A673 (cell line): ENCODE measurements around the gene NFKBIZ. TPM values are rescaled to one million over a fixed set of nuclear protein-coding genes. Genes with fewer than 3 reads are reported as not detected.

ENCODE experiments used
- BruUV-seq: library from RNA; stranded (reverse); fragments of 400-500 nt; replicated peaks from 2 replicates; lab custom pipeline; 2021; lab: Mats Ljungman, UMichigan
- CTCF ChIA-PET: fragments of 300-600 bp; sonication (Branson Sonifier 250); formaldehyde crosslinking; loops from one replicate; lab custom pipeline; 2022; ENCODE audit warnings: antibody characterized with exemption; lab: Charles Lee
- POLR2A ChIA-PET: fragments of 300-600 bp; sonication (Branson Sonifier 250); formaldehyde crosslinking; loops from one replicate; lab custom pipeline; 2022; ENCODE audit warnings: antibody characterized with exemption; ENCODE audit not compliant: low non-redundant PET; lab: Charles Lee
- DNase-seq: peaks from one replicate; pipeline ENCODE4 v3.0.0-alpha.2; 2015; ENCODE audit warnings: low spot score
- H3K27ac ChIP-seq: fragments of 200-600 bp; sonication (generic); 2 replicates; pipeline ENCODE4 v1.5.1; 2016; ENCODE audit warnings: mixed run types, low read depth, mild to moderate bottlenecking, mixed read lengths, antibody characterized with exemption, low read length; ENCODE audit not compliant: poor library complexity, severe bottlenecking
- H3K27me3 ChIP-seq: fragments of 200-600 bp; sonication (generic); replicated peaks from 2 replicates; pipeline ENCODE4 v1.6.1; 2017; ENCODE audit warnings: mixed run types, low read depth, mild to moderate bottlenecking, mixed read lengths, antibody characterized with exemption, low read length; ENCODE audit not compliant: insufficient read depth, poor library complexity
- H3K36me3 ChIP-seq: fragments of 200-600 bp; sonication (generic); 2 replicates; pipeline ENCODE4 v1.6.1; 2016; ENCODE audit warnings: mixed run types, mild to moderate bottlenecking, mixed read lengths, antibody characterized with exemption, low read length; ENCODE audit not compliant: insufficient read depth, poor library complexity, severe bottlenecking
- H3K4me1 ChIP-seq: fragments of 200-600 bp; sonication (generic); 2 replicates; pipeline ENCODE4 v1.6.1; 2017; ENCODE audit warnings: mixed run types, mild to moderate bottlenecking, mixed read lengths, antibody characterized with exemption, low read length; ENCODE audit not compliant: insufficient read depth, poor library complexity, severe bottlenecking
- H3K4me3 ChIP-seq: fragments of 200-600 bp; sonication (generic); 2 replicates; pipeline ENCODE4 v1.5.1; 2016; ENCODE audit warnings: low read depth, mixed run types, mild to moderate bottlenecking, mixed read lengths, low read length; ENCODE audit not compliant: poor library complexity, severe bottlenecking
- H3K9me3 ChIP-seq: fragments of 200-600 bp; sonication (generic); 2 replicates; pipeline ENCODE4 v1.6.1; 2016; ENCODE audit warnings: mixed run types, low read depth, mild to moderate bottlenecking, mixed read lengths, antibody characterized with exemption, low read length; ENCODE audit not compliant: poor library complexity, severe bottlenecking
- EZH2 ChIP-seq: fragments of 200-600 bp; sonication (generic); IDR thresholded peaks from 2 replicates; pipeline ENCODE4 v1.6.1; 2017; ENCODE audit warnings: borderline replicate concordance, low read depth, mild to moderate bottlenecking, mixed read lengths, antibody characterized with exemption, low read length; ENCODE audit not compliant: poor library complexity, severe bottlenecking
- intact Hi-C: fragments of 100-400 bp; cut with micrococcal nuclease; formaldehyde crosslinking; loops from one replicate; pipeline ENCODE4 v1.10.0; 2022; ENCODE audit not compliant: unreplicated experiment
- total RNA-seq: library from RNA; stranded (reverse); gene quantifications from 2 replicates; pipeline ENCODE4 v1.2.3, GENCODE V29; 2021
- TF ChIP-seq, protein P1 (sequence below): fragments of 300-800, 200-600 bp; sonication (generic); conservative IDR thresholded peaks from 2 replicates; pipeline ENCODE4 v1.5.1; 2017; ENCODE audit warnings: low read depth, mild to moderate bottlenecking, antibody characterized with exemption, low read length, moderate library complexity, mixed read lengths

The NFKBIZ gene
- total RNA-seq, 1 experiment from 2014 or later = 15.1 TPM

DNA sequence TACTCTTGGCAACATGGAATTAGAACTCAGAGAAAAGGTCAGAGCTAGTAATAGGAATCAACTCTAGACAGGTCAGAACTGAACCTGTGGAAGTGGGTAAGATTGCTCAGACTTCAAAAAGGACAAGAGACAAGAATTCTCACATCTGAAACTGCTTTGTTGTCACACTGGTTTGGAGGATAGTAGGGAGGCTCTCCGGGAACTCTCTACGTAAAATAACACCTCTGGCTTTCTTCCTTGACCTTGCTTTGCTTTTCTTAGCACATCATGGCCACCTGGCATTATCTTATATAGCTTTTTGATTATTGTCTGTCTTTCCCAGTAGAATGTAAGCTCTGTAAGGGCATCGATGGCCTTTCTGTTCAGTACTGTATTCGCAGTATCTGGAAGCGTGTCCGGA lies 13.2 kb upstream of the NFKBIZ start:
- DNase-seq = no peak
- Histone ChIP-seq H3K36me3 (no peaks in the 10 kb centered on the region), H3K27ac (no peak overlapping the region), H3K27me3 (no peaks in the 10 kb centered on the region), H3K4me1 (no peaks in the 10 kb centered on the region), H3K4me3 (no peak overlapping the region), H3K9me3 (no peaks in the 10 kb centered on the region)
- no peak for TF ChIP-seq EZH2
- TF ChIP-seq, protein P1, sequence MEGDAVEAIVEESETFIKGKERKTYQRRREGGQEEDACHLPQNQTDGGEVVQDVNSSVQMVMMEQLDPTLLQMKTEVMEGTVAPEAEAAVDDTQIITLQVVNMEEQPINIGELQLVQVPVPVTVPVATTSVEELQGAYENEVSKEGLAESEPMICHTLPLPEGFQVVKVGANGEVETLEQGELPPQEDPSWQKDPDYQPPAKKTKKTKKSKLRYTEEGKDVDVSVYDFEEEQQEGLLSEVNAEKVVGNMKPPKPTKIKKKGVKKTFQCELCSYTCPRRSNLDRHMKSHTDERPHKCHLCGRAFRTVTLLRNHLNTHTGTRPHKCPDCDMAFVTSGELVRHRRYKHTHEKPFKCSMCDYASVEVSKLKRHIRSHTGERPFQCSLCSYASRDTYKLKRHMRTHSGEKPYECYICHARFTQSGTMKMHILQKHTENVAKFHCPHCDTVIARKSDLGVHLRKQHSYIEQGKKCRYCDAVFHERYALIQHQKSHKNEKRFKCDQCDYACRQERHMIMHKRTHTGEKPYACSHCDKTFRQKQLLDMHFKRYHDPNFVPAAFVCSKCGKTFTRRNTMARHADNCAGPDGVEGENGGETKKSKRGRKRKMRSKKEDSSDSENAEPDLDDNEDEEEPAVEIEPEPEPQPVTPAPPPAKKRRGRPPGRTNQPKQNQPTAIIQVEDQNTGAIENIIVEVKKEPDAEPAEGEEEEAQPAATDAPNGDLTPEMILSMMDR = no peak
- intact Hi-C loops = no loop called here
- BruUV-seq = no TSS peak
- ChIA-PET CTCF (no interaction called here), POLR2A (no interaction called here)

DNA sequence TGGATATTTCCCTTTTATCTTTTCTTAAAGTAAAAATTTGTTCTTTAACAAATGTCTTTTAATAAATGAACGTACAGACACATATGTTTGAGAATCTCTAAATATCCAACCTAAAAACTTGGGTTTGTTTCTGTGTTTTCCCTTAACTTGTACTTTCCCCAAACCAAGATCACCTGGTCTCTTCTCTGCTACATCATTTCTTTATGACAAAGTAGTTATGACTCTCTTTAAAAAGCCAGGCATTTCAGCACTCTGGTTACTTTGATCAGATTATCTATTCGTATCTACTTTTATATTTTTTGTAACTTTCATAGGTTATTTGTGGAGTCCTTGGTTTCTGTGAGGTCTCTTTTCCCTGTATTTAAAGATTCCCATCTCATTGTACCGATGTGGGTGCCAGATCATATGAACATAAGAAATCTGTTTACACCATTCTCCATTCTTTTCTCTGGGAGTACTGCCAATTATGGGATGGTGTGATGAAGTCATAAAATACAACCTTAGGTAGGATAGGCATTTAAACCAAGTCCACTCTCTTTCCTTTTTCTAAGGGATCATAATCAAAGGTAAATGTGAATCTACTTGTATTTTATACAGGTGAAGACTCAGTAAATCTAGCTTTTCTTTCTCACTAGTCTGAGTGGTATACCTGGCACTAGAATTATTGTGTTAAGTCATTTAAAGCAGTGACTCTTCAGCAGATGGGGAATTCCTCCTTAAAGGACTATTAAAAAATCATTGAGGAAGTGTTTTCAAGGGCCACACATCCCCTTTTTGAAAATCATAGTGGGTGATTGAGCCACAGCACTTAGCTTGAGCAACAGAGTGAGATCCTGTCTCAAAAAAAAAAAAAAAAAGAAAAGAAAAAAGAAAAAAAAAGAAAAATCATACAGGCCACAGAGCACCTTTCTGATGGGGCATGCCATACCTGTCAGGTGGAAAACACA lies 12.4 kb upstream of the NFKBIZ start:
- no peaks in the 10 kb centered on the region for H3K9me3 ChIP-seq
- H3K4me3 ChIP-seq = no peak overlapping the region
- no TSS peak for BruUV-seq
- no peak for TF ChIP-seq EZH2
- TF ChIP-seq, protein P1 = no peak
- ChIA-PET POLR2A (no interaction called here), CTCF (no interaction called here)
- H3K27ac ChIP-seq = no peak overlapping the region
- intact Hi-C loops = no loop called here
- no peaks in the 10 kb centered on the region for H3K27me3 ChIP-seq
- DNase-seq = peak; percentile 34
- no peaks in the 10 kb centered on the region for H3K36me3 ChIP-seq
- no peaks in the 10 kb centered on the region for H3K4me1 ChIP-seq

DNA sequence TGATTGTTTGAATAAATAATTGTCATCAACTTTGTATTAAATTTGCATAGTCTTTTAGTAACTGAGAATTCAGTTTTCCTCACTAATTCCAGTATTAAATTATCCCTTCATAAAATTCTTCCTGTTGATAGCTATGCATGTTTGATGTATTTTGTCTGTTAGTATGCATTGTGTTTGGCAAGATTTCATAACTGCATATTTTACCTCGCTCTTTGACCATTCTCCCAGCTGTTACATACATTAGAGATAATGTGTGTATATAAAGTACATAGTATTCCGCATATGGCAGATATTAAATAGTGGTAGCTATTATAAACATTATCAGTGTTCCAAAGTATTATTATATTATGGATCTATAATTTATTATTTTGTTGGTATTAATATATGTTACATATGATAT lies 10.6 kb upstream of the NFKBIZ start:
- no peaks in the 10 kb centered on the region for H3K27me3 ChIP-seq
- no peak overlapping the region for H3K4me3 ChIP-seq
- POLR2A ChIA-PET = interaction anchor here (0.7 kb wide), 1 partner anchor 11 kb away, joined by 4 read pairs; no protein-coding TSS in a partner anchor
- no peak for DNase-seq
- CTCF ChIA-PET = interaction anchor here (1.3 kb wide), 1 partner anchor 390 kb away, joined by 3 read pairs; no protein-coding TSS in a partner anchor
- H3K9me3 ChIP-seq = no peaks in the 10 kb centered on the region
- H3K36me3 ChIP-seq = no peaks in the 10 kb centered on the region
- no peak overlapping the region for H3K27ac ChIP-seq
- no TSS peak for BruUV-seq
- no peaks in the 10 kb centered on the region for H3K4me1 ChIP-seq
- intact Hi-C loops = no loop called here
- TF ChIP-seq, protein P1 = no peak
- no peak for TF ChIP-seq EZH2
